ENCODE data around the gene C6orf120.

Gene C6orf120

DNA sequence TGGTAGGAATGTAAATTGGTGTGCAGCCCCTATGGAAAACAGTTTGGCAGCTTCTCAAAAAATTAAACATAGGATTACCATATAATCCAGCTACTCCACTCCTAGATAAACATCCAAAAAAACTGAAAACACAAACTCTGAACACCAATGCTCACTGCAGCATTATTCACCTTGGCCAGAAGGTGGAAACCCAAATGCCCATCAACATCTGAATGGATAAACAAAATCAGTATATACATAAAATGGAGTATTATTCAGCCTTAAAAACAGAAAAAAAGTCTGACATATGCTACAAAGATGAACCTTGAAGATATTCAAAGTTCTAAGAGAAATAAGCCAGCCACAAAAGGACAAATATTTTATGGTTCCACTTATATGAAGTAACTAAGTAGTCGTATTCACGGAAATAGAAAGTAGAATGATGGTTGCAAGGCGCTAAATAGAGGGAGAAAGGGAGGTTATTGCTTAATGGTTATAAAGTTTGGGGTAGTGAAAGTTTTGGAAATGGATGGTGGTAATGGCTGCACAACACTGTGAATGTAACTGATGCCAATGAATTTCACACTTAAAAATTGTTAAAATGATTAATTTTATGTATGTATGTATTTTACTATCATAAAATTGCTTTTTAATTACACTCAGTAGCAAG lies 18.4 kb downstream of the C6orf120 start:
- DNase-seq (ENCODE audit: low read depth) = no peak
- TF ChIP-seq, protein P1, sequence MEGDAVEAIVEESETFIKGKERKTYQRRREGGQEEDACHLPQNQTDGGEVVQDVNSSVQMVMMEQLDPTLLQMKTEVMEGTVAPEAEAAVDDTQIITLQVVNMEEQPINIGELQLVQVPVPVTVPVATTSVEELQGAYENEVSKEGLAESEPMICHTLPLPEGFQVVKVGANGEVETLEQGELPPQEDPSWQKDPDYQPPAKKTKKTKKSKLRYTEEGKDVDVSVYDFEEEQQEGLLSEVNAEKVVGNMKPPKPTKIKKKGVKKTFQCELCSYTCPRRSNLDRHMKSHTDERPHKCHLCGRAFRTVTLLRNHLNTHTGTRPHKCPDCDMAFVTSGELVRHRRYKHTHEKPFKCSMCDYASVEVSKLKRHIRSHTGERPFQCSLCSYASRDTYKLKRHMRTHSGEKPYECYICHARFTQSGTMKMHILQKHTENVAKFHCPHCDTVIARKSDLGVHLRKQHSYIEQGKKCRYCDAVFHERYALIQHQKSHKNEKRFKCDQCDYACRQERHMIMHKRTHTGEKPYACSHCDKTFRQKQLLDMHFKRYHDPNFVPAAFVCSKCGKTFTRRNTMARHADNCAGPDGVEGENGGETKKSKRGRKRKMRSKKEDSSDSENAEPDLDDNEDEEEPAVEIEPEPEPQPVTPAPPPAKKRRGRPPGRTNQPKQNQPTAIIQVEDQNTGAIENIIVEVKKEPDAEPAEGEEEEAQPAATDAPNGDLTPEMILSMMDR (IDR thresholded peaks at IDR 0.05; ENCODE audit: low read depth, low read length, missing control alignments) = no peak
- H3K4me3 ChIP-seq (ENCODE audit: low read depth, low read length) = no peak overlapping the region
- in situ Hi-C loops (cut with HindIII; ENCODE audit: low sequenced_read_pairs) = no loop called here

DNA sequence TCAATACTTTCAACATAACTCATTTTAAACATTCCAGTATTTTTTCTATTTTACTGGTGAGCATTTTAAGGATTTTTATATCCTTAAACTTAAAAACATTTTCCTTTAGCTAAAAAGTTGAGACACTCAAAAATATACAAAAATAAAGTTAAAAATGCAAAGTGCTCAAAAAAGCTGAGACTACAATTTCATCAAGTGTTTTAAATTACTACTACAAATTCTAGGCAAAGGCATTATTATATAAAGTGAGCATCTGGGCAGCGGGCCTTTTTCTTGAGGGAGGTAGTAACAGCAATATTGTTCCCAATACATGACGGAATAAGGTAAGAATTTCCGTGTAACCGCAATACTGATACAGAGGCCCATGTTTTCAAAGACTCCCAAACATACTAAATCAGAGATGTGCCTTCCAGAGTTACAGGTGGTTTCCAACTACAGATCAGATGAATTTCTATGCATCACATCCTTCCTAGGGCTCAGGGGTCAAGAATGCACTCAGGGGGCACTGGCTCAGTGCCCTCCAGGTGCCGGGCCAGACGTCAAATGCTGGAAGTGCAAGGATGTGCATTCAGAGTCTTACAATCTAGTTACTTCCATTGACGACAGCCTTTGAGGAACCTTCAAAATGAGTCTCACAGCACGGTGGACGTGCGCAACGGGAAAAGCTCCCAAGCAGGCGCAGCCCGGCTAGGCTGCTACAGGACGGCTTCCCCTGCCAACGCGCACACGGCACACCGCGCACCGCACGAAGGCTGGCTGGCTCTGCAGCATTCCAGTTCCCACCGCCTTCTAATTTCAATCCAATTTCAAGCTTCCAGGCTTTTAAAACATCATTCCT lies 20.7 kb downstream of the C6orf120 start:
- H3K4me3 ChIP-seq (ENCODE audit: low read depth, low read length) = peak overlapping the region; percentile 72
- in situ Hi-C loops (cut with HindIII; ENCODE audit: low sequenced_read_pairs) = no loop called here
- peak; percentile 67 for DNase-seq (ENCODE audit: low read depth)
- TF ChIP-seq, protein P1 (IDR thresholded peaks at IDR 0.05; ENCODE audit: low read depth, low read length, missing control alignments) = no peak

DNA sequence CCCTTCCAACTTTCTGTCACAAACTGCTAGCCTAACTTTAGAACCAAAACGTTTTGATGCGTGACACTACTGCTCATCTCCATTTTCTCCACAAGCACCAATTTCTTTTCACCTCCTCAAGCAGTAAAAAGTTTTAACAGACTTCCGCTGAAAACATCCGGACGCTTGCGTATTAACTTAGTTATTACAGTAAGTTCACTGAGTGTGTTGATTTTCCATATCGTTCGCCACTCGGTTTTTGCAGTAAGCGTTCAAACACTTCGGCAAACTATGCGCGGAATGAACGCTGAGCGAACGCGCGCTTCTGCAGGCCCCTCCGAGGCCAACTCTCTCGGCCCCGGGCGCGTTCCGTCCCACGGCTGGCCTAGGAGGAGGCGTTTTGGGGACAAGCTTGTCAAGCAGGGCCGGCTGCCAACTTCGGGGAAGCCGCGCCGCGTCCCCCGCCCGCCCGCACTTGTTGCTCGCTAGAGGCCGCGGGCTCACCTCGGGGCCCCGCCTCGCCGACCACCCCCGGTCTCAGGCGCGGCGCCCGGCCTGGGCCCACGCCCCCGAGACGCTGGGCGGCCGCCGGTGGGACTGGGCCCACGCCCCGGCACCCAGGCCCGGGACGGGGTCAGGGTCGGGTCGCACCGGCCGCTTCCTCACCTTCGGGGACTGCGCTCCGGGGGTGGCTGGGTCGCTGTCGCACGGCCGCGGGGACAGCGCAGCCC lies 21.4 kb downstream of the C6orf120 start:
- no peak for DNase-seq (ENCODE audit: low read depth)
- H3K4me3 ChIP-seq (ENCODE audit: low read depth, low read length) = peak overlapping the region; percentile 72
- in situ Hi-C loops (cut with HindIII; ENCODE audit: low sequenced_read_pairs) = no loop called here

DNA sequence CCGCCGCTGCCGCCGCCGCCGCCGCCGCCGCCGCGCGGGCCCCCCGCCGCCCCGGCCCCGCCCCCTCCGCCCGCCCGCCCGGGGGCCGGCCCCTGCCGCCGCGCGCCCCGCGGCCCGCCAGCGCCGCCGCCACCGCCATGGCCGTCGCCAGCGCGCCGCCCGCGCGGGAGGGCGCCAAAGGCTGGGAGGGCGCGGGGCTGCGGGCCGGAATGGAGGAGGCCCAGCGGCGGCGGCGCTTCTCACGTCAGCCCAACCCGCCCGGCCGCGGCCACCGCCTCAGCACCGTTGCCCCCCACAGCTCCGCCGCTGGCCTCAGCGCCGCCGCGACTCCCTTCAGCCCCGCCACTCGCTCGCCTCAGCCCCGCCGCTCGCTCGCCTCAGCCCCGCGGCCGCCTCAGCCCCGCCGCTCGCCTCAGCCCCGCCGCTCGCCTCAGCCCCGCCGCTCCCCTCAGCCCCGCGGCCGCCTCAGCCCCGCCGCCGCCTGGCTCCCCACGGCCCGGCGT lies 22.1 kb downstream of the C6orf120 start:
- no peak for DNase-seq (ENCODE audit: low read depth)

More for the DNA sequence above, 21.4 kb downstream of the C6orf120 start:
- TF ChIP-seq, protein P1 (IDR thresholded peaks at IDR 0.05; ENCODE audit: low read depth, low read length, missing control alignments) = no peak

DNA sequence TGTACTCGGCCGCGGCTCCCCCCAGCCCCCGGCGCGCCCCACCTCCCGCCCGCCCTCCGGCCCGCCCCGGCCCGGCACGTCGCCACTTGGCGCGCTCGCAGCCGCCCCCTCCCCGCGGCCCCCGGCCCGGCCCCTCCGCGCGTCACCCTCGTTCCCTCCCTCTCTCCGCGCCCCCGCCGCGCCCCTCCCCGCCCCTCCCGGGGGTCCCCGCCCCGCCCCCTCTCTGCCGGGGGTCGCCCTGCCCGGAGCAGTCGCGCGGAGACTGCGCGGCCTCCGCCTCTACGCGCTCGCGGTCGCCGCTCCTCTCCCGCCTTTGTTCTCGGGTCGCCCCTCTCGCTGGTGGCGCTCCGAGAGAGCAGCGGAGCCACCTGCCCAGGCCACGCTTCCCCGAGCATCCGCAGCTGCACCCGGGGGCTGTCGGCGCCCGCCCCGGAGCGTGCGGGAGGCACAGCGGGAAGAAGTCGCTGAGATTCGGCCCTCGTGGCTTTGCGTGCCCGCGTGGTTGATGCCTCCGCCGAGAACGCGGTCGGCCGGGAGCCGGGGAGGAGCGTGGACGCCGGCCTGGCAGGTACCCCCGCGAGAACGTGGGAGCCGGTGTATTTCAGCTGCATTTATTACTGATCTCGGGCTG lies 22.7 kb downstream of the C6orf120 start, which contains the start of gene PHF10:
PHF10 (minus strand) TSS at position 7 of the 631 bp plus-strand sequence. CDS start 569 bp downstream, outside the sequence.
- no peak for DNase-seq (ENCODE audit: low read depth)
- TF ChIP-seq, protein P1 (IDR thresholded peaks at IDR 0.05; ENCODE audit: low read depth, low read length, missing control alignments) = no peak
- H3K4me3 ChIP-seq (ENCODE audit: low read depth, low read length) = peak within 1 kb of the TSS; percentile 72
- in situ Hi-C loops (cut with HindIII; ENCODE audit: low sequenced_read_pairs) = no loop called here

More for the DNA sequence above, 22.1 kb downstream of the C6orf120 start:
- peak overlapping the region; percentile 27 for H3K4me3 ChIP-seq (ENCODE audit: low read depth, low read length)
- in situ Hi-C loops (cut with HindIII; ENCODE audit: low sequenced_read_pairs) = no loop called here
- TF ChIP-seq, protein P1 (IDR thresholded peaks at IDR 0.05; ENCODE audit: low read depth, low read length, missing control alignments) = no peak
